ENCODE results near the gene SCN3B.

The SCN3B gene

DNA sequence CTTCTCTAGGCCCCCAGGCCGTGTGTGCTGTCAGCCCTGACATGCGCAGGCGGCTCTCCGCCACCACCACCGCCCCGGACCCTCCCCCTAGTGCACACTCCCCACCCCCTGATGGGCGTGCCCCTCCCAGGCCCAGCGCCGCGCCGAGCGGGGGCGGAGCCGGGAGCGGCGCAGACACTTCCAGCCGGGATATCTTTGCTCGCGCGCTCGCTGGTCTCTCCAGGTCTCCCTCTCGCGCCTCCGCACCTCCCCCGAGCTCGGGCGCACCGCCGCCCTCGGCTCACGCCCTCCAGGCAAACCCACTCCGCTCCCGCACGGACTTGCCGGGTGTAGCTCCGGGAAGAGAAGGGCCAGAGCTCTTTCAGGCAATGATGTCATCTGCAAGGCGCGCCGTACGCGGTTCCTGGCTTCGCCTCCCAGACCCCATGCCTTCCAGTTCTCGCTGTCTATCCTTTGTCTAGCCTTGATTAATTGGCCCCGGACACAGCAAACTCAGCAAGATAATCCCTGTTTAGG, at the start of gene SCN3B (continued):
- no peak for TF ChIP-seq TRIM28 (IDR thresholded peaks at IDR 0.05; ENCODE audit: borderline replicate concordance, low read length)
- TF ChIP-seq ZNF324 (tag by site-specific recombination; IDR thresholded peaks at IDR 0.05): no peak
- no peak for TF ChIP-seq ZSCAN23 (tag by site-specific recombination; IDR thresholded peaks at IDR 0.05)
- no peak for TF ChIP-seq BCL11A (tag by site-specific recombination; IDR thresholded peaks at IDR 0.05; ENCODE audit: low read depth)
- TF ChIP-seq, protein P1, sequence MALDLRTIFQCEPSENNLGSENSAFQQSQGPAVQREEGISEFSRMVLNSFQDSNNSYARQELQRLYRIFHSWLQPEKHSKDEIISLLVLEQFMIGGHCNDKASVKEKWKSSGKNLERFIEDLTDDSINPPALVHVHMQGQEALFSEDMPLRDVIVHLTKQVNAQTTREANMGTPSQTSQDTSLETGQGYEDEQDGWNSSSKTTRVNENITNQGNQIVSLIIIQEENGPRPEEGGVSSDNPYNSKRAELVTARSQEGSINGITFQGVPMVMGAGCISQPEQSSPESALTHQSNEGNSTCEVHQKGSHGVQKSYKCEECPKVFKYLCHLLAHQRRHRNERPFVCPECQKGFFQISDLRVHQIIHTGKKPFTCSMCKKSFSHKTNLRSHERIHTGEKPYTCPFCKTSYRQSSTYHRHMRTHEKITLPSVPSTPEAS (tag by site-specific recombination; IDR thresholded peaks at IDR 0.05): no peak
- no peak for TF ChIP-seq ZNF121 (tag by site-specific recombination; IDR thresholded peaks at IDR 0.05)
- TF ChIP-seq KLF1 (tag by site-specific recombination; IDR thresholded peaks at IDR 0.05): peak; percentile 8; the same call in 1 of the 2 replicates
- no peak for TF ChIP-seq SCRT2 (tag by site-specific recombination; IDR thresholded peaks at IDR 0.05)
- TF ChIP-seq ZNF112 (tag by site-specific recombination; IDR thresholded peaks at IDR 0.05): no peak
- TF ChIP-seq ZNF140 (tag by site-specific recombination; IDR thresholded peaks at IDR 0.05): no peak
- no peak for TF ChIP-seq ZFP37 (tag by site-specific recombination; IDR thresholded peaks at IDR 0.05)
- TF ChIP-seq ZNF19 (tag by site-specific recombination; IDR thresholded peaks at IDR 0.05; ENCODE audit: low read depth): no peak
- TF ChIP-seq, protein P2, sequence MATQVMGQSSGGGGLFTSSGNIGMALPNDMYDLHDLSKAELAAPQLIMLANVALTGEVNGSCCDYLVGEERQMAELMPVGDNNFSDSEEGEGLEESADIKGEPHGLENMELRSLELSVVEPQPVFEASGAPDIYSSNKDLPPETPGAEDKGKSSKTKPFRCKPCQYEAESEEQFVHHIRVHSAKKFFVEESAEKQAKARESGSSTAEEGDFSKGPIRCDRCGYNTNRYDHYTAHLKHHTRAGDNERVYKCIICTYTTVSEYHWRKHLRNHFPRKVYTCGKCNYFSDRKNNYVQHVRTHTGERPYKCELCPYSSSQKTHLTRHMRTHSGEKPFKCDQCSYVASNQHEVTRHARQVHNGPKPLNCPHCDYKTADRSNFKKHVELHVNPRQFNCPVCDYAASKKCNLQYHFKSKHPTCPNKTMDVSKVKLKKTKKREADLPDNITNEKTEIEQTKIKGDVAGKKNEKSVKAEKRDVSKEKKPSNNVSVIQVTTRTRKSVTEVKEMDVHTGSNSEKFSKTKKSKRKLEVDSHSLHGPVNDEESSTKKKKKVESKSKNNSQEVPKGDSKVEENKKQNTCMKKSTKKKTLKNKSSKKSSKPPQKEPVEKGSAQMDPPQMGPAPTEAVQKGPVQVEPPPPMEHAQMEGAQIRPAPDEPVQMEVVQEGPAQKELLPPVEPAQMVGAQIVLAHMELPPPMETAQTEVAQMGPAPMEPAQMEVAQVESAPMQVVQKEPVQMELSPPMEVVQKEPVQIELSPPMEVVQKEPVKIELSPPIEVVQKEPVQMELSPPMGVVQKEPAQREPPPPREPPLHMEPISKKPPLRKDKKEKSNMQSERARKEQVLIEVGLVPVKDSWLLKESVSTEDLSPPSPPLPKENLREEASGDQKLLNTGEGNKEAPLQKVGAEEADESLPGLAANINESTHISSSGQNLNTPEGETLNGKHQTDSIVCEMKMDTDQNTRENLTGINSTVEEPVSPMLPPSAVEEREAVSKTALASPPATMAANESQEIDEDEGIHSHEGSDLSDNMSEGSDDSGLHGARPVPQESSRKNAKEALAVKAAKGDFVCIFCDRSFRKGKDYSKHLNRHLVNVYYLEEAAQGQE (tag by site-specific recombination; IDR thresholded peaks at IDR 0.05): no peak
- TF ChIP-seq ZNF530 (tag by site-specific recombination; IDR thresholded peaks at IDR 0.05; ENCODE audit: low read depth): no peak
- no peak for TF ChIP-seq ZNF223 (tag by site-specific recombination; IDR thresholded peaks at IDR 0.05)
- TF ChIP-seq ZNF239 (tag by site-specific recombination; IDR thresholded peaks at IDR 0.05): no peak
- TF ChIP-seq, protein P3, sequence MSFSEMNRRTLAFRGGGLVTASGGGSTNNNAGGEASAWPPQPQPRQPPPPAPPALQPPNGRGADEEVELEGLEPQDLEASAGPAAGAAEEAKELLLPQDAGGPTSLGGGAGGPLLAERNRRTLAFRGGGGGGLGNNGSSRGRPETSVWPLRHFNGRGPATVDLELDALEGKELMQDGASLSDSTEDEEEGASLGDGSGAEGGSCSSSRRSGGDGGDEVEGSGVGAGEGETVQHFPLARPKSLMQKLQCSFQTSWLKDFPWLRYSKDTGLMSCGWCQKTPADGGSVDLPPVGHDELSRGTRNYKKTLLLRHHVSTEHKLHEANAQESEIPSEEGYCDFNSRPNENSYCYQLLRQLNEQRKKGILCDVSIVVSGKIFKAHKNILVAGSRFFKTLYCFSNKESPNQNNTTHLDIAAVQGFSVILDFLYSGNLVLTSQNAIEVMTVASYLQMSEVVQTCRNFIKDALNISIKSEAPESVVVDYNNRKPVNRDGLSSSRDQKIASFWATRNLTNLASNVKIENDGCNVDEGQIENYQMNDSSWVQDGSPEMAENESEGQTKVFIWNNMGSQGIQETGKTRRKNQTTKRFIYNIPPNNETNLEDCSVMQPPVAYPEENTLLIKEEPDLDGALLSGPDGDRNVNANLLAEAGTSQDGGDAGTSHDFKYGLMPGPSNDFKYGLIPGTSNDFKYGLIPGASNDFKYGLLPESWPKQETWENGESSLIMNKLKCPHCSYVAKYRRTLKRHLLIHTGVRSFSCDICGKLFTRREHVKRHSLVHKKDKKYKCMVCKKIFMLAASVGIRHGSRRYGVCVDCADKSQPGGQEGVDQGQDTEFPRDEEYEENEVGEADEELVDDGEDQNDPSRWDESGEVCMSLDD (tag by site-specific recombination; IDR thresholded peaks at IDR 0.05): no peak
- TF ChIP-seq ZEB2 (tag by site-specific recombination; IDR thresholded peaks at IDR 0.05): peak; percentile 48; the same call in 1 of the 2 replicates
- TF ChIP-seq, protein P4, sequence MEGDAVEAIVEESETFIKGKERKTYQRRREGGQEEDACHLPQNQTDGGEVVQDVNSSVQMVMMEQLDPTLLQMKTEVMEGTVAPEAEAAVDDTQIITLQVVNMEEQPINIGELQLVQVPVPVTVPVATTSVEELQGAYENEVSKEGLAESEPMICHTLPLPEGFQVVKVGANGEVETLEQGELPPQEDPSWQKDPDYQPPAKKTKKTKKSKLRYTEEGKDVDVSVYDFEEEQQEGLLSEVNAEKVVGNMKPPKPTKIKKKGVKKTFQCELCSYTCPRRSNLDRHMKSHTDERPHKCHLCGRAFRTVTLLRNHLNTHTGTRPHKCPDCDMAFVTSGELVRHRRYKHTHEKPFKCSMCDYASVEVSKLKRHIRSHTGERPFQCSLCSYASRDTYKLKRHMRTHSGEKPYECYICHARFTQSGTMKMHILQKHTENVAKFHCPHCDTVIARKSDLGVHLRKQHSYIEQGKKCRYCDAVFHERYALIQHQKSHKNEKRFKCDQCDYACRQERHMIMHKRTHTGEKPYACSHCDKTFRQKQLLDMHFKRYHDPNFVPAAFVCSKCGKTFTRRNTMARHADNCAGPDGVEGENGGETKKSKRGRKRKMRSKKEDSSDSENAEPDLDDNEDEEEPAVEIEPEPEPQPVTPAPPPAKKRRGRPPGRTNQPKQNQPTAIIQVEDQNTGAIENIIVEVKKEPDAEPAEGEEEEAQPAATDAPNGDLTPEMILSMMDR (tag by site-specific recombination; IDR thresholded peaks at IDR 0.05): no peak
- no peak for TF ChIP-seq KLF7 (tag by site-specific recombination; IDR thresholded peaks at IDR 0.05; ENCODE audit: borderline replicate concordance)
- TF ChIP-seq ZBTB17 (tag by site-specific recombination; IDR thresholded peaks at IDR 0.05): peak; percentile 69; the same call in 1 of the 2 replicates
- TF ChIP-seq MEIS1 (CRISPR knock-in tag; IDR thresholded peaks at IDR 0.05; ENCODE audit: borderline replicate concordance): peak; percentile 65; the same call in 1 of the 2 replicates
- TF ChIP-seq ZNF169 (tag by site-specific recombination; IDR thresholded peaks at IDR 0.05): no peak
- TF ChIP-seq EGR2 (tag by site-specific recombination; IDR thresholded peaks at IDR 0.05; ENCODE audit: low read depth): peak; percentile 93
- no peak for TF ChIP-seq ZNF221 (tag by site-specific recombination; IDR thresholded peaks at IDR 0.05; ENCODE audit: borderline replicate concordance)
- TF ChIP-seq, protein P5, sequence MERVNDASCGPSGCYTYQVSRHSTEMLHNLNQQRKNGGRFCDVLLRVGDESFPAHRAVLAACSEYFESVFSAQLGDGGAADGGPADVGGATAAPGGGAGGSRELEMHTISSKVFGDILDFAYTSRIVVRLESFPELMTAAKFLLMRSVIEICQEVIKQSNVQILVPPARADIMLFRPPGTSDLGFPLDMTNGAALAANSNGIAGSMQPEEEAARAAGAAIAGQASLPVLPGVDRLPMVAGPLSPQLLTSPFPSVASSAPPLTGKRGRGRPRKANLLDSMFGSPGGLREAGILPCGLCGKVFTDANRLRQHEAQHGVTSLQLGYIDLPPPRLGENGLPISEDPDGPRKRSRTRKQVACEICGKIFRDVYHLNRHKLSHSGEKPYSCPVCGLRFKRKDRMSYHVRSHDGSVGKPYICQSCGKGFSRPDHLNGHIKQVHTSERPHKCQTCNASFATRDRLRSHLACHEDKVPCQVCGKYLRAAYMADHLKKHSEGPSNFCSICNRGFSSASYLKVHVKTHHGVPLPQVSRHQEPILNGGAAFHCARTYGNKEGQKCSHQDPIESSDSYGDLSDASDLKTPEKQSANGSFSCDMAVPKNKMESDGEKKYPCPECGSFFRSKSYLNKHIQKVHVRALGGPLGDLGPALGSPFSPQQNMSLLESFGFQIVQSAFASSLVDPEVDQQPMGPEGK (tag by site-specific recombination; IDR thresholded peaks at IDR 0.05): peak; percentile 80
- no peak for TF ChIP-seq ZNF24 (tag by site-specific recombination; IDR thresholded peaks at IDR 0.05)
- no peak for TF ChIP-seq ZNF624 (tag by site-specific recombination; IDR thresholded peaks at IDR 0.05)
- TF ChIP-seq, protein P6, sequence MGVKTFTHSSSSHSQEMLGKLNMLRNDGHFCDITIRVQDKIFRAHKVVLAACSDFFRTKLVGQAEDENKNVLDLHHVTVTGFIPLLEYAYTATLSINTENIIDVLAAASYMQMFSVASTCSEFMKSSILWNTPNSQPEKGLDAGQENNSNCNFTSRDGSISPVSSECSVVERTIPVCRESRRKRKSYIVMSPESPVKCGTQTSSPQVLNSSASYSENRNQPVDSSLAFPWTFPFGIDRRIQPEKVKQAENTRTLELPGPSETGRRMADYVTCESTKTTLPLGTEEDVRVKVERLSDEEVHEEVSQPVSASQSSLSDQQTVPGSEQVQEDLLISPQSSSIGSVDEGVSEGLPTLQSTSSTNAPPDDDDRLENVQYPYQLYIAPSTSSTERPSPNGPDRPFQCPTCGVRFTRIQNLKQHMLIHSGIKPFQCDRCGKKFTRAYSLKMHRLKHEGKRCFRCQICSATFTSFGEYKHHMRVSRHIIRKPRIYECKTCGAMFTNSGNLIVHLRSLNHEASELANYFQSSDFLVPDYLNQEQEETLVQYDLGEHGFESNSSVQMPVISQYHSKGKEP (tag by site-specific recombination; IDR thresholded peaks at IDR 0.05): no peak

All from HEK293 (cell line).